Measurements from ENCODE around the gene EEF2KMT. TPM values are rescaled to one million over a fixed set of nuclear protein-coding genes. Genes with fewer than 3 reads are reported as not detected.

EEF2KMT gene
- total RNA-seq, 6 experiments from 2014 or later, result 6.0 to 10.8 (median 7.4) TPM

- Histone ChIP-seq H3K36me3 (no peaks in the 10 kb centered on the region), H3K27me3 (no peaks in the 10 kb centered on the region), H3K27ac (no peak overlapping the region), H3K4me3 (no peak overlapping the region), H3K4me1 (no peaks in the 10 kb centered on the region), H3K9me3 (no peaks in the 10 kb centered on the region)
- TF ChIP-seq, protein P1, sequence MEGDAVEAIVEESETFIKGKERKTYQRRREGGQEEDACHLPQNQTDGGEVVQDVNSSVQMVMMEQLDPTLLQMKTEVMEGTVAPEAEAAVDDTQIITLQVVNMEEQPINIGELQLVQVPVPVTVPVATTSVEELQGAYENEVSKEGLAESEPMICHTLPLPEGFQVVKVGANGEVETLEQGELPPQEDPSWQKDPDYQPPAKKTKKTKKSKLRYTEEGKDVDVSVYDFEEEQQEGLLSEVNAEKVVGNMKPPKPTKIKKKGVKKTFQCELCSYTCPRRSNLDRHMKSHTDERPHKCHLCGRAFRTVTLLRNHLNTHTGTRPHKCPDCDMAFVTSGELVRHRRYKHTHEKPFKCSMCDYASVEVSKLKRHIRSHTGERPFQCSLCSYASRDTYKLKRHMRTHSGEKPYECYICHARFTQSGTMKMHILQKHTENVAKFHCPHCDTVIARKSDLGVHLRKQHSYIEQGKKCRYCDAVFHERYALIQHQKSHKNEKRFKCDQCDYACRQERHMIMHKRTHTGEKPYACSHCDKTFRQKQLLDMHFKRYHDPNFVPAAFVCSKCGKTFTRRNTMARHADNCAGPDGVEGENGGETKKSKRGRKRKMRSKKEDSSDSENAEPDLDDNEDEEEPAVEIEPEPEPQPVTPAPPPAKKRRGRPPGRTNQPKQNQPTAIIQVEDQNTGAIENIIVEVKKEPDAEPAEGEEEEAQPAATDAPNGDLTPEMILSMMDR (IDR thresholded peaks at IDR 0.05), result no peak
- TF ChIP-seq POLR2A (IDR thresholded peaks at IDR 0.05), result no peak
- ATAC-seq (no peak), DNase-seq (no peak)
- intact Hi-C loops (cut with DNase I), result no loop called here
- WGBS (ENCODE audit: insufficient coverage, low coverage, low lambda C conversion rate, missing lambda C conversion rate), result 86% methylated on average over 6 of the region's 7 CpGs
These were observed 57.1 kb downstream of the EEF2KMT start for GRCh38 chr16:5040451-5040850.

DNA sequence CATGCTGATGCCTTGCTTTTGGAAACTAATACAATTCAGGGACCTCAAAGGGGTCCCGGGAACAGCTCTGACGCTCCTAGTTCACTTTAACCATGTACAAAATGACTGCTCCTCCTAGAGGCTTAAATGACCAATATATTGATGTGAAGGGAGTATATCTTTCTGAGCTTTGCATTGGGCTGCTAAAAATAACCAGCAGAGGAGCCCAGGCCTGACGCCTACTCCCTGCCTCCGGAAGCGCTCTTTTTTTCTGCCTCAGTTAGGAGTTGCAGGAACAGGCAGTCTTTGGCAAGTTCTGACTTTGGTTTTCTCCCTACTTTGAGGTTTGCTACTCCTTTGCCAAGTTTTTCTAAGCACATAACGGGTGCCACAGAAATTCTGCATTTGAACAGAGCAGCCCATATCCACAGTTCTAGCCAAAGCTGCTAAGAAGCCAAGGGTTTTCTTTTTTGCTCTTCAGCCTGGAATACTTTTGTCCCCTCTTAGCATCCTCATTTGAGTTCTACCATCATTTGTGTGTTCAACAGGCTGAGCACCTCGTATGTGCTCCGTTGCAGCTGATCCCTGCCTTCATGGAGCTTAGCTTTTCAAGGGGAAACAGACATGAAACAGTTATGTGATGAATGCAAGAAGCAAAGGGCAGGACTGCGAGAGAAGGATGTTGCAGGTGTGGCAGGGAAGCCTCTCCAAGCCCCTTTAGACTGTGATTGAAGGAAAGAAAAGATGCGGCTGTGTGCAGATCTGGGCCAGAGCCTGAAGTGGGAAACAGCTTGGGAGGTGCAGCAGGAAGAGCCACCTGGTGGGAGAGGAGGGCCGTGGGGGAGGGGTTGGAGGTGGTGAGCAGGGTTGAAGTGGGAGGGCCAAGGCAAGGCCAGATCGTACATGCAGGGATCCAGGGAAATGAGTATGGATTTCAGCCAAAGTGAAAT, 61.1 kb downstream of the EEF2KMT start:
- no peaks in the 10 kb centered on the region for H3K9me3 ChIP-seq
- 57% methylated on average over 12 of the region's 12 CpGs for WGBS (ENCODE audit: insufficient coverage, low coverage, low lambda C conversion rate, missing lambda C conversion rate)
- DNase-seq (peak in 1 of 3 donors; percentile 32), ATAC-seq (no peak)
- TF ChIP-seq, protein P1 (IDR thresholded peaks at IDR 0.05), result no peak
- no peak for TF ChIP-seq POLR2A (IDR thresholded peaks at IDR 0.05)
- intact Hi-C loops (cut with DNase I), result no loop called here
- no peak overlapping the region for H3K27ac ChIP-seq
- no peak overlapping the region for H3K4me3 ChIP-seq
- H3K4me1 ChIP-seq, result peaks cover 0 to 7% (median 2%) of the 10 kb centered on the region in 4 donors
- H3K27me3 ChIP-seq, result no peaks in the 10 kb centered on the region
- no peaks in the 10 kb centered on the region for H3K36me3 ChIP-seq

DNA sequence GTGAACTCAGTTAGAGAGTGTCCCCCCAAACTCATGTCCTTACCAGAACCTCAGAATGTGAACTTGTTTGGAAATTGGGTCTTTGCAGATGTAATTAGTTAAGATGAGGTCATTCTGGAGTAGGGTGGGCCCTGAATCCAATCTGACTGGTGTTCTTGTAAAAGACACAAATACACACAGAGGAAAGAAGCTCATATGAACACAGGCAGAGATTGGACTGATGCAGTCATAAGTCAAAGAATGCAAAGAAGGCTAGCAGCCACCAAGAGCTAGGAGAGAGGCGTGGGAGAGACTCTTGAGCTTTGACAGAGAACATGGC, 61.7 kb downstream of the EEF2KMT start:
- DNase-seq, result no peak
- 67% methylated on average over 1 of the region's 1 CpG for WGBS (ENCODE audit: insufficient coverage, low coverage, low lambda C conversion rate, missing lambda C conversion rate)
- intact Hi-C loops (cut with DNase I), result no loop called here
- no peak for ATAC-seq
- Histone ChIP-seq H3K9me3 (no peaks in the 10 kb centered on the region), H3K27me3 (no peaks in the 10 kb centered on the region), H3K4me1 (peaks cover 0 to 7% (median 2%) of the 10 kb centered on the region in 4 donors), H3K27ac (no peak overlapping the region), H3K4me3 (no peak overlapping the region), H3K36me3 (no peaks in the 10 kb centered on the region)
- no peak for TF ChIP-seq POLR2A (IDR thresholded peaks at IDR 0.05)
- TF ChIP-seq, protein P1 (IDR thresholded peaks at IDR 0.05), result no peak

Other genes with a start within 250 kb of the EEF2KMT start
- gene PPL, start 160.6 kb downstream of the EEF2KMT start, total RNA-seq, result 10 to 100 TPM in 4 of 6 experiments, 1 to 10 TPM in 2; 6.9 to 23.8 (median 14.4) TPM
- gene SEC14L5, start 139.5 kb downstream of the EEF2KMT start, total RNA-seq, result 1 to 10 TPM in 1 of 6 experiments, under 1 TPM in 4, not detected in 1; 0.09 to 1.1 (median 0.60) TPM
- gene NAGPA, start 63.9 kb downstream of the EEF2KMT start, total RNA-seq, result 10 to 100 TPM in 2 of 6 experiments, 1 to 10 TPM in 4; 6.6 to 22.1 (median 8.4) TPM
- gene C16orf89, start 31.8 kb downstream of the EEF2KMT start, total RNA-seq, result not detected
- 10 to 100 TPM; 16.0 to 28.0 (median 16.9) TPM for gene ALG1, start 26.0 kb downstream of the EEF2KMT start, total RNA-seq